HL-60/S4 treated with retinoic acid at 250 ng/mL for 4 days and 3 days (cell line): Measurements from ENCODE around the gene RHOBTB1.

ENCODE experiments used
- in situ Hi-C: fragments of 300-500 bp; cut with MboI; formaldehyde crosslinking; loops from 2 replicates; pipeline ENCODE4 v1.7.0; 2022; ENCODE audit warnings: low sequenced_read_pairs

Gene RHOBTB1

DNA sequence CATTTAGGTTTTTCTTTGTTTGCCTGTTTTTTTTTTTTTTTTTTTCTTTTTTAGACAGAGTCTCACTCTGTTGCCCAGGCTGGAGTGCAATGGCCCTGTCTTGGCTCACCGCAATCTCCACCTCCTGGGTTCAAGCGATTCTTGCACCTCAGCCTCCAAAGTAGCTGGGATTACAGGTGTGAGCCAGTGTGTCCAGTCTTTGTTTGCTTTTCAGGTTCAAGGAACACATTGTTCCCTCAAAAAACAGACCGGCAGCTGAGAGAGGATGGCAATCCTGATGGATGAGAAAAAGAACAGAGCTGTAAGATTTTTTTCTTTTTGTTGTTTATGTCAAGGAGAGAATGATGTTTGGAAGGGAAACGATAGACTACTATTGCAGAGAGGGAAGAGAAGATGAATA, 23.3 kb upstream of the RHOBTB1 start:
- in situ Hi-C loops, result no loop called here

DNA sequence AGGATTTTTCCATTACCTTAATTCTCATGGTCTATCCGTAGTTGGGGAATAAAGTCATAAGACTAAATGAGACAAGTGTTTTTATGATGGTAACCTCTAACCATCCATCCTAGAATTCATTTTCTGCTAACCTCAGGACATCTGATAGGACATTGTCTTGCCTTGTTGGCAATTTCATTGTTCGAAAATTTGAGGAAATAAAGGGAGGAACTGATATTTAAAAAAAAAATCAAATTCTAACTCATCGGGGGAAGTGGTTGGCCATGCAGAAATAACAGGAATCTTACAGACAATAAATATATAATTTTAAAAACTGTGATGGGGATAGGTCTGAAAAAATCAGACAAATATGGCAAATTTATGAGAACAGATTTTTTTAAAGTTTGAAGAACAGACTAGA, 21.7 kb upstream of the RHOBTB1 start:
- in situ Hi-C loops, result no loop called here

DNA sequence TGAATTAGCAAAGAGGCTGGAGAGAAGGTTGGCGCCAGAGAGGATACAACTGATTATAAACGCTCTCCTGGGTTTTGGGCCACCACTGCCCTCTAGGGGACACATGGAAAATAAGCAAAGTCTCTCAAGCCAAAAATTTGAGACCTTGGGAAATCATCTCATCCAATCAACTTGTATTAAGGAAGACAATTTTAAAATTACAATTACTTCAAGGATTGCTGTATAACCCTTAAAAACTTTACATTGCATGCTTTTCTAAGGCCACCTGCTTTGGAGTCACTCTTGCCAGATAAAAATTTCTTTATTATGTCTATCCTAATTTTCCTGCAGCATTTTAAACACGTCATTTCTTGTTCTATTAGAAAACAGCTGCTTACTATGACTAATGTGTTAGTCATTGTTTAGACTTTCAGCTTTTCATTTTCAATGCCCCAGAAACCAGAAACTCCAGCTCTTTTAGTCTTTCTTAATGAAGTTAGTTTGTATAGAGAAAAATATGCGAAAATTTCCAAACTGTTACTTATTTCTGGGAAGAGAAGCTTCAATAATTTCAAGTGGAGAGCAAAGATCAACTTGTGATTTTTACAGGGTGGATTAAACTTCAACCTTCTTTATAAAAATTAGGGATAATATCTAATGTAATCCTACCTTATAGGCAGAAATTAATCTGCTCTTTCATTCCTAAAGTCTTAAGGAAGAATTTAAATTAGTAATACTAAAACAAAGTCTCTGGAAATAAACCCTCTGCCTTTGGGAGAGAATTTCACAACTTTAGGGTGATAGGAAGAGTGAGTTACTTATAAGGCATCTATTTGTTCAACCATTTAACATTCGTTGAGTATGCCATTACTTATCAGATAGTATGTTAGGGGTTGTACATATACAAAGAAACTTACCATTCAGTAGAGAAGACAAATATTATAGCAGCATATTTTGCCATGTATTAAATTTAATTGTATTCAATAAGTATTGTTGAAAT, 20.6 kb upstream of the RHOBTB1 start:
- in situ Hi-C loops, result no loop called here

GRCh38 chr10:60963441-60964256, 19.7 kb upstream of the RHOBTB1 start:
- in situ Hi-C loops, result no loop called here

- in situ Hi-C loops, result no loop called here
Measured at GRCh38 chr10:60962946-60963345, 19.0 kb upstream of the RHOBTB1 start.

GRCh38 chr10:60960913-60961312, 16.9 kb upstream of the RHOBTB1 start:
- in situ Hi-C loops, result no loop called here

DNA sequence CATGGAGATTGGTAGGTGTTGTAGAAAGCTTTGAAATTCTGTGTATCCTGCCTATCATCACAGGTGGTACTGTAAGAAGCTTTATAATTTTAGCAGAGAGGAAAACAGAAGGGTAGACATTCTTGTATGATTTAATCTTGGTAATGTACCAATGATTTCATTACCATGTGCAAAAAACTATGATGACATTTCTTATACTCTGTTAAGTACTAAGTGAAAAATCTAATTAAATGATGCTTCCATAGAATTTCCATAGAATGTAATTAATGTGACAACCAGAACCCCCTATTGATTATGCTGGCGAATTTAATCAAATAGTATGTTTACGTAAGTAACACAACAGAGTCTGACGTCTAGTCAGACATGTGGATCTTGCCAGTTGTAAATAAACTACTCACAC, 16.0 kb upstream of the RHOBTB1 start:
- in situ Hi-C loops, result no loop called here

GRCh38 chr10:60958892-60959601, 15.1 kb upstream of the RHOBTB1 start:
- in situ Hi-C loops, result no loop called here

- in situ Hi-C loops, result no loop called here
Measured at GRCh38 chr10:60957667-60958221, 13.8 kb upstream of the RHOBTB1 start.

DNA sequence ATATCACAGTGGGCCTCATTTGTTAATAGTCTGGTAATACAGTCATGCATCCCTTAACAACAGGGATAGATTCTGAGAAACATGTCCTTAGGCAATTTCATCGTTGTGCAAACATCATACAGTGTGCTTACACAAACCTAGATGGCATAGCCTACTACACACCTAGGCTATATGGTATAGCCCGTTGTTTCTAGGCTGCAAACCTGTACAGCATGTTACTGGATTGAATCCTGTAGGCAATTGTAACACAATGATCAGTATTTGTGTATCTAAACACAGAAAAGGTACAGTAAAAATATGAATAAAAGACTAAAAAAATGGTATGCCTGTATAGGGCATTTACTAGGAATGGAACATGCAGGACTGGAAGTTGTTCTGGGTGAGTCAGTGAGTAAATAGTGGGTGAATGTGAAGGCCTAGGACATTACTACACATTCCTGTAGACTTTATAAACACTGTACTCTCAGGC, 12.0 kb upstream of the RHOBTB1 start:
- in situ Hi-C loops, result no loop called here

DNA sequence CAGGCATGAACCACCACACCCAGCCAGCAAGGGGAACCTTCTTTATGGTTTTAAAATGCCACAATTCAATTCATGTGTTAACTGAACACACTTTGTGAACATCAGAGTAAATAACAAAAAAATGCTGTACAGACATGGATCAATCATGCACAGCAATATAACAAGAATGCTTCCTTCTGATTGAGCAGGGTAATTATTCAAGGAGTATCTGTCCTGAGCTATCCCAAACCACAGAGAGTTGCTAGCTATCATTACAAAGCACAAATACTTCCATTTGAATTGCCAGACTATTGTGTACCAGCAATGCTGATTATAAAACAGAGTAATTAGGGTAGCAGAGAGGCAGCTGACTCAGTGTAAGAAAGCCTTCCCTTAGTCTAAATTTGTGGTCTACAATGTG, 11.3 kb upstream of the RHOBTB1 start:
- in situ Hi-C loops, result no loop called here

- in situ Hi-C loops, result no loop called here
Measured at GRCh38 chr10:60954035-60954434, 10.1 kb upstream of the RHOBTB1 start.

- in situ Hi-C loops, result no loop called here
Measured at GRCh38 chr10:60953420-60953819, 9.4 kb upstream of the RHOBTB1 start.

GRCh38 chr10:60952846-60953220, 8.8 kb upstream of the RHOBTB1 start:
- in situ Hi-C loops, result no loop called here

DNA sequence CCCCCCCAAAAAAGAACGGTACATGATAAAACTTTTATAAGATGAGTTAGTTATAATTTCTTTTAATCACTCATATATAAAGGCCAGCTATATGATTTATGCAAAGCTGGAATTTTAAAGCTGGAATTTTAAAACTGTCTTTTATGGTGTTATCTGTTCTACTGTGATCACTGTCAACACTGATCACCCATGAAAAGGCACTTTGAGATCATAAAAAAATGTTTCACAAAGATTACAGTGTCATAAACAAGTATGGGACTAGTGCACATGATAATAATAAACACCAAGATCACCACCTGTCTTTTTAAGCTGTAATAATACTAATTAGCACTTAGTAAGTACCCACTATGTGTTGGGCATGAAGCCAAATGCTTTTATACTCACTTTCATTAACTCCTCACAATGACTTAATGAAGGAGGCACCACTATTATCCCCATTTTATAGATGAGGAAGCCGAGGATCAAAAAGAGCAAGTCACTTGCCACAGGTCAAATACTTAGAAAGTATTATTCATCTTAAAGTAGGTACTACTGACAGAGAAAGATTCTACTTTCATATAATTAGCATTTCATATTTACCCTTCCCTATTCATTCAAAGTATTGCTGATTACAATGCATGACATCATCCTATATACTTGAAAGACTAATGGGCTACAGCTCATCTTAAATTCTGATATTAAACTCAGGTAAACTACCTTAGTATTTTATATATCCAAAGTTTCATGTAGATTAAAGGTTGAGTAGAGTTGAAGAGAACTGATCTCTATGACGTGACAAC, 8.3 kb upstream of the RHOBTB1 start:
- in situ Hi-C loops, result no loop called here

- in situ Hi-C loops, result no loop called here
Measured at GRCh38 chr10:60951272-60951724, 7.3 kb upstream of the RHOBTB1 start.

DNA sequence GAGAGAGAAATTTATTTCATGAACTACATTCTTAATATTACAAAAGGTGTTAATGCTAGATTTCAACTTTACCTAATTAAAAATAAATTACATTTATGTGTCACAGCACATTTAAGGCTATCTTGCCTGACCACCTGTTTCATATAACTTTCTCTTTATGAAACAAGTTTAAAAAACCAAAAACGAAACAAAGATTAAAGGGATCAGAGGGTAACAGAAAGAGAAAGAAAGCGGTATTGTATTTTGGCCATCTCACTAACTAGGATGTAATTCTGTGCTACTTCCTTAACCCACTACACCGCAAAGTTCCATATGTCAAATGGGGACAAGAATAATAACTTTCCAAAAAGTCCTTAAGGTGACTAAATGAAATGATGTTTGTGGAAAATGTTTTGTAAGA, 6.3 kb upstream of the RHOBTB1 start:
- in situ Hi-C loops, result no loop called here

DNA sequence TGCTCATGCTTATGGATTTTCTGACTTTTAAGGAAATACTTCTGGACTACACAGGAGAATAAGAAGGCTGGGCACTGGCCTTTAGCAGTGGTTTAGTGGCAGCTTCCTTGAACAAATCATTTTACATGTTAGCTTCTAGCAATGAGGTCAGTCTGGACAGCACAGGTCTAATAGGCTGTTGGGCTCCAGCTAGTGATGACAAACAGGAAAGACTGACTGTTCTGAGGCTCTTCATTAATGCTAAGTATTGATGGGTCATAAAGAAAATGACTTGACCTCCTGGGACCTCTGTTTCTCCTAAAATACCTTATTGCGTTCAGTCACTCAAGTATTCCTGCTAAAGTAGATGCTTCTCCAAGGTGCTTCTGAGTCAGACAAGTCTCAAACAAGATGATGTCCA, 4.9 kb upstream of the RHOBTB1 start:
- in situ Hi-C loops, result no loop called here

- in situ Hi-C loops, result no loop called here
Measured at GRCh38 chr10:60944910-60945297, 919 bp upstream of the RHOBTB1 start.
